Esophagus squamous epithelium (tissue), 5 donors: ENCODE results near the gene CLDN7. TPM values are rescaled to one million over a fixed set of nuclear protein-coding genes. Genes with fewer than 3 reads are reported as not detected.

Experiments used
- DNase-seq: peaks from one replicate; lab custom pipeline; 2025; lab: John Stamatoyannopoulos, UW
- H3K27ac ChIP-seq, 4 donors: fragments of 200-600 bp; sonication (generic); one replicate each; pipeline ENCODE4 v1.5.1; 2016 to 2019; ENCODE audit warnings: mild to moderate bottlenecking in 1 of 4
- H3K27me3 ChIP-seq, 4 donors: fragments of 200-600 bp; sonication (generic); 1 replicate in 3 of 4; 2 replicates in 1 of 4; pipeline versions ENCODE4 v1.5.1 to v1.6.0; 2017 to 2021; ENCODE audit warnings: antibody characterized with exemption in 1 of 4
- H3K36me3 ChIP-seq, 3 donors: fragments of 200-600 bp; sonication (generic); one replicate each; pipeline ENCODE4 v1.5.1; 2016 to 2019
- H3K4me1 ChIP-seq, 3 donors: fragments of 200-600 bp; sonication (generic); one replicate each; pipeline ENCODE4 v1.5.1; 2017 to 2019
- H3K4me3 ChIP-seq, 4 donors: fragments of 200-600 bp; sonication (generic); 1 replicate in 3 of 4; 2 replicates in 1 of 4; pipeline ENCODE4 v1.5.1; 2016 to 2019; ENCODE audit warnings: mild to moderate bottlenecking in 2 of 4, moderate library complexity in 1 of 4
- H3K9me3 ChIP-seq, 3 donors: fragments of 200-600 bp; sonication (generic); one replicate each; pipeline ENCODE4 v1.5.1; 2016 to 2019
- CTCF ChIP-seq, 6 experiments: fragments of 450-650 bp in 4 of 6; fragments of 200-600 bp in 2 of 6; sonication (generic) in 2 of 6; IDR thresholded peaks; one replicate each; pipeline ENCODE4 v1.5.1; 2016 to 2019; ENCODE audit warnings: antibody characterized with exemption in 6 of 6, mild to moderate bottlenecking in 4 of 6, moderate library complexity in 4 of 6
- POLR2A ChIP-seq, 4 donors: fragments of 450-650 bp; IDR thresholded peaks; one replicate each; pipeline ENCODE4 v1.6.1; 2017; ENCODE audit warnings: antibody characterized with exemption in 4 of 4, mild to moderate bottlenecking in 4 of 4, moderate library complexity in 3 of 4
- WGBS, 2 donors: methylation state at CpG; one replicate each; pipeline ENCODE4 v1.1.5; 2018; 5-methylcytosine and 5-hydroxymethylcytosine counted together
- intact Hi-C: fragments of 100-400 bp; cut with DNase I; formaldehyde crosslinking; loops from one replicate; pipeline ENCODE4 v1.15.0; 2022
- total RNA-seq, 4 donors: library from RNA; depleted of rRNA; stranded (reverse); fragments of >200 nt; gene quantifications; one replicate each; pipeline ENCODE4 v1.1.0, GENCODE V29; 2016
- donor health status: DM: yes; HTN: yes; CAD: no.

Gene CLDN7
- total RNA-seq, 4 donors from 2014 or later, result 172 to 411 (median 208) TPM

- intact Hi-C loops, result no loop called here
- TF ChIP-seq POLR2A (IDR thresholded peaks at IDR 0.05), result no peak
- TF ChIP-seq CTCF (IDR thresholded peaks at IDR 0.05), result no peak
- peak overlapping the region; percentile 95 to 100 (median 98) for H3K27ac ChIP-seq
- H3K27me3 ChIP-seq, result no peaks in the 10 kb centered on the region
- WGBS, 2 donors, result 71 to 83% methylated on average over 4 to 6 of the region's 6 CpGs
- H3K9me3 ChIP-seq, result no peaks in the 10 kb centered on the region
- H3K4me3 ChIP-seq, result no peak overlapping the region
- H3K4me1 ChIP-seq, result peaks cover 66 to 97% (median 70%) of the 10 kb centered on the region in 3 donors
- no peak for DNase-seq
- H3K36me3 ChIP-seq, result peaks cover 13 to 28% (median 13%) of the 10 kb centered on the region in 3 donors
These were observed 43.5 kb downstream of the CLDN7 start for GRCh38 chr17:7218758-7219157.

DNA sequence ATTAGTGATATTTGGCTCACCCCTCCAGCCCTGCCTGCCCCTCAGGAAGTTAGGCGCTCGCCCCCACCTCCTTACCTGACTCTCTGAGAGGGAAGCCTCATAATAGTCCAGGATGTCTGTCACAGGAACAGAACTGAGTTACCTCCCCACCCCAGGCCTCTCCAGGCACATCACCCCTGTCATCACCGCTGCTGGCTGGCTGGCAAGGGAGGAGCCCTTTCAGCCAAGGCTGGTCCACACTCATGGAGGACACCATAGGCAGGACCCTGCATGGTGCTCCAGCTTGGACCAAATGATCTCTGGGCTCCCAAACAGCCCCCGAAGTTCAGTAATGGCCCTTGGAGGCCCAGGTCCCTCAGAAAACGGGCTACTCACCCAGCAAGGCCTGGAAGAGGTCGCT, 44.1 kb downstream of the CLDN7 start:
- intact Hi-C loops, result no loop called here
- no peak for DNase-seq
- H3K9me3 ChIP-seq, result no peaks in the 10 kb centered on the region
- 43 to 65% methylated on average over 1 to 5 of the region's 6 CpGs for WGBS, 2 donors
- peak overlapping the region; percentile 32 to 100 (median 98) for H3K27ac ChIP-seq
- H3K36me3 ChIP-seq, result peaks cover 7 to 22% (median 7%) of the 10 kb centered on the region in 3 donors
- H3K27me3 ChIP-seq, result no peaks in the 10 kb centered on the region
- TF ChIP-seq POLR2A (IDR thresholded peaks at IDR 0.05) (no peak), CTCF (IDR thresholded peaks at IDR 0.05) (no peak)
- H3K4me1 ChIP-seq, result peaks cover 65 to 97% (median 65%) of the 10 kb centered on the region in 3 donors
- peak overlapping the region in 3 of 4 donors; percentile 42 to 73 (median 52) for H3K4me3 ChIP-seq

DNA sequence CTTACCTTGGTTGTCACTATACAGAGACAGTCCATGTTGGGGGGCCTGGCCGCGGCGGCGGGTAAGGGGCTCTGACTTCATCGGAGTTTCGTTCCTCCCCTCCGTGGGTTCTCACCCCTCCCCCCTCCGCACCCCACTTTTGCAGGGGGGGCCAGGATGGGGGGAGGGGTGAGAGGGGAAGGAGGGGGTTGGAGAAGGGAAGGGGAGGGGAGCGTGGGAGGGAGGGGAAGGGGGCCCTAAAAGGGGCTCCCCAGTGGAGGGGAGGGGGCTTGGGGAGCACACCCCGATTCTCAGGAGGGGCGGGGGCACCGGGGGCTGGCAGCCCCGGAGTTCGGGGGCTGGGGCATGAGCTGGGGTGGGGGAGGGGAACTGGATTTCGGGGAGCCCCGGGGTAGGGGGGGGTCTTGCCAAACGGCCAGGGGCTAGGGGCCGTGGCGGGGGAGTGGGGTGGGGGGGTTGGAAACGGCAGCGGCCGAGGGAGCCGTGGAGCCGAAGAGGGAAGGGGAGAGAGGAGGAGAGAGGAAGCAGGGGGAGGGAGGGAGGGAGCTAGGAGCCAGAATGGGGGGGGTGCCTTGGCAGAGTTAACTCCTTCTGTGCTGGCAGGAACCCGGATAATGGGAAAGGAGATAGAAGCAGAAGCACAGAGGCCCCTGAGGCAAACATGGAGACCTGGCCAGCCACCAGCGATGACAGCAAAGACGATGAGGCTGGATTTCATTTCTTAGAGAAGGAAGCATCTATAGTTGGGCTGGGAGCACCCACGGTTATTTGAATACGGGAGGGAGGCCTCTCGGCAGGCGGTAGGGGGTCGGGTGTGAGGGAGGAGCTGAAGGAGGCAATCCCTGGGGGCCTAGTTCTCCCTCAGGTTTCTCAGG, 44.9 kb downstream of the CLDN7 start:
- Histone ChIP-seq H3K4me3 (peak overlapping the region; percentile 20 to 73 (median 47)), H3K27ac (peak overlapping the region; percentile 32 to 100 (median 98)), H3K36me3 (peaks cover 0 to 14% (median 0%) of the 10 kb centered on the region in 3 donors), H3K9me3 (no peaks in the 10 kb centered on the region), H3K27me3 (no peaks in the 10 kb centered on the region), H3K4me1 (peaks cover 59 to 89% (median 61%) of the 10 kb centered on the region in 3 donors)
- TF ChIP-seq CTCF (IDR thresholded peaks at IDR 0.05) (no peak), POLR2A (IDR thresholded peaks at IDR 0.05) (no peak)
- no peak for DNase-seq
- WGBS, 2 donors, result 2 to 4% methylated on average over 12 to 15 of the region's 32 CpGs
- intact Hi-C loops, result no loop called here

GRCh38 chr17:7216242-7217112, 45.8 kb downstream of the CLDN7 start:
- peaks cover 0 to 5% (median 0%) of the 10 kb centered on the region in 3 donors for H3K36me3 ChIP-seq
- 20 to 25% methylated on average over 6 of the region's 7 CpGs for WGBS, 2 donors
- H3K4me1 ChIP-seq, result peaks cover 50 to 88% (median 57%) of the 10 kb centered on the region in 3 donors
- peak overlapping the region; percentile 20 to 73 (median 47) for H3K4me3 ChIP-seq
- H3K27me3 ChIP-seq, result no peaks in the 10 kb centered on the region
- intact Hi-C loops, result no loop called here
- no peak for DNase-seq
- no peak for TF ChIP-seq POLR2A (IDR thresholded peaks at IDR 0.05)
- TF ChIP-seq CTCF (IDR thresholded peaks at IDR 0.05), result no peak
- H3K9me3 ChIP-seq, result no peaks in the 10 kb centered on the region
- peak overlapping the region; percentile 32 to 100 (median 98) for H3K27ac ChIP-seq
